Heart right ventricle (tissue), 16 donors: ENCODE results near the gene TMEM238. TPM values are rescaled to one million over a fixed set of nuclear protein-coding genes. Genes with fewer than 3 reads are reported as not detected.

Source experiments
- ATAC-seq, 8 donors: fragments of 200-7000 bp; cut with Tn5 transposase; one replicate each; pipeline ENCODE4 v1.9.1; 2020; ENCODE audit warnings: mild to moderate bottlenecking in 8 of 8, moderate library complexity in 8 of 8, moderate number of reproducible peaks in 1 of 8
- DNase-seq, 2 donors: peaks; one replicate each; pipeline ENCODE4 v3.0.0-alpha.2; 2020
- H3K27ac ChIP-seq, 10 donors: fragments of 200-600 bp; sonication (generic) in 2 of 10; one replicate each; pipeline versions ENCODE4 v1.5.0 to v1.8.0; 2020 to 2022; ENCODE audit warnings: mild to moderate bottlenecking in 3 of 10
- H3K27me3 ChIP-seq, 7 donors: fragments of 200-600 bp; one replicate each; pipeline ENCODE4 v1.8.0; 2021 to 2022; ENCODE audit warnings: mild to moderate bottlenecking in 2 of 7
- H3K36me3 ChIP-seq, 9 donors: fragments of 200-600 bp; sonication (generic) in 1 of 9; one replicate each; pipeline versions ENCODE4 v1.5.0 to v1.8.0; 2020 to 2022; ENCODE audit warnings: mild to moderate bottlenecking in 2 of 9
- H3K4me1 ChIP-seq, 9 donors: fragments of 200-600 bp; sonication (generic) in 1 of 9; one replicate each; pipeline versions ENCODE4 v1.5.0 to v1.8.0; 2020 to 2022; ENCODE audit warnings: mild to moderate bottlenecking in 4 of 9
- H3K4me3 ChIP-seq, 10 donors: fragments of 200-600 bp; sonication (generic) in 2 of 10; one replicate each; pipeline versions ENCODE4 v1.5.0 to v1.8.0; 2020 to 2022; ENCODE audit warnings: mild to moderate bottlenecking in 7 of 10, moderate library complexity in 2 of 10
- H3K9me3 ChIP-seq, 11 donors: fragments of 200-600 bp in 10 of 11; sonication (generic) in 2 of 11; one replicate each; pipeline versions ENCODE4 v1.5.0 to v1.8.0; 2013 to 2022; ENCODE audit warnings: mild to moderate bottlenecking in 2 of 11, control low read depth in 1 of 11, moderate library complexity in 1 of 11
- CTCF ChIP-seq, 9 donors: fragments of 200-600 bp; sonication (generic) in 2 of 9; IDR thresholded peaks; one replicate each; pipeline versions ENCODE4 v1.5.0 to v1.8.0; 2021 to 2022; ENCODE audit warnings: antibody characterized with exemption in 9 of 9, mild to moderate bottlenecking in 5 of 9, moderate library complexity in 1 of 9
- WGBS, 2 donors: extraction: QIAGEN DNeasy Blood & Tissue Kit; methylation state at CpG; one replicate each; pipeline ENCODE4 v1.1.7; 2013; ENCODE audit warnings: inconsistent platforms in 1 of 2; 5-methylcytosine and 5-hydroxymethylcytosine counted together
- intact Hi-C, 10 donors: fragments of 100-400 bp; cut with DNase I; formaldehyde crosslinking; loops; one replicate each; pipeline versions ENCODE4 v1.11.1 to v1.14.2; 2022
- polyA plus RNA-seq, 2 donors: library from polyadenylated mRNA; stranded (reverse); fragments of 200-250 nt; gene quantifications; one replicate each; pipeline ENCODE4 v1.2.3, GENCODE V29; 2013
- total RNA-seq, 10 donors: library from RNA; stranded (reverse); fragmentation: NEBNext Ultra II Directional in 3 of 10; extraction: Animal tissue kit (Norgen Biotek cat#: 25700) in 3 of 10; gene quantifications; one replicate each; pipeline versions ENCODE4 v1.2.1 to v1.2.4, GENCODE V29; 2021 to 2023
- donor health status: Arrhythmogenic right ventricular cardiomyopathy.
- donor health status: ischemic (EF 13 %, LVEDD 7.1; RV severe dilation, severe dysfunction).
- donor health status: healthy with polysubstance abuse.
- donor health status: DM: no; HTN: yes; CAD: no.
- donor health status: DM: no; HTN: no; CAD: no.
- donor health status: ischemic (EF 25% LVEDD 6.9; RV normal size, moderate dysfunction).
- donor health status: ischemic (EF 25% LVEDD 5.7; RV mildly dilated, moderate dysfunction).
- donor health status: healthy.
- donor health status: DM: yes; HTN: yes; CAD: no.
- donor health status: Ischemic cardiomyopathy.
- donor health status: ischemic (EF 35%, LVEDD 5.7; RV mildly dilated, moderate dysfunction).
- donor health status: nonischemic (EF 11% LVEDD 7.7; RV severe dilation, severe dysfunction).
- donor health status: DM: yes; HTN: yes; CAD: no.
- donor health status: PGD.
- donor health status: ischemic (EF 29% LVEDD 5.4; RV normal size, mild dysfunction).
- donor health status: nonischemic (EF 23%, LVEDD 6.1; RV moderate dilation, normal function).

TMEM238 gene
- total and polyA plus RNA-seq, 12 donors: 0.06 to 1.3 (median 0.39) TPM; not detected in 3

GRCh38 chr19:55345818-55346724 lies 38.0 kb downstream of the TMEM238 start:
- TF ChIP-seq CTCF (IDR thresholded peaks at IDR 0.05): no peak
- H3K27me3 ChIP-seq: peaks cover 0 to 12% (median 8%) of the 10 kb centered on the region in 7 donors
- 84 to 86% methylated on average over 43 of the region's 43 CpGs for WGBS, 2 donors
- ATAC-seq (peak in 6 of 8 donors; percentile 7 to 41 (median 23)), DNase-seq (peak in 1 of 2 donors; percentile 61)
- intact Hi-C loops: no loop called here
- H3K27ac ChIP-seq: no peak overlapping the region
- H3K36me3 ChIP-seq: peaks cover 0 to 44% (median 15%) of the 10 kb centered on the region in 9 donors
- H3K4me1 ChIP-seq: peaks cover 0 to 15% (median 6%) of the 10 kb centered on the region in 9 donors
- H3K9me3 ChIP-seq: no peaks in the 10 kb centered on the region
- H3K4me3 ChIP-seq: no peak overlapping the region

GRCh38 chr19:55345101-55345817 lies 38.8 kb downstream of the TMEM238 start:
- Histone ChIP-seq H3K4me1 (peaks cover 3 to 23% (median 14%) of the 10 kb centered on the region in 9 donors), H3K27ac (no peak overlapping the region), H3K27me3 (peaks cover 0 to 5% (median 0%) of the 10 kb centered on the region in 7 donors), H3K36me3 (peaks cover 0 to 44% (median 15%) of the 10 kb centered on the region in 9 donors), H3K4me3 (no peak overlapping the region), H3K9me3 (no peaks in the 10 kb centered on the region)
- intact Hi-C loops: no loop called here
- DNase-seq: no peak
- TF ChIP-seq CTCF (IDR thresholded peaks at IDR 0.05): no peak
- ATAC-seq: peak in 1 of 8 donors; percentile 2
- WGBS, 2 donors: 88 to 90% methylated on average over 22 of the region's 22 CpGs

- peaks cover 0 to 44% (median 15%) of the 10 kb centered on the region in 9 donors for H3K36me3 ChIP-seq
- H3K9me3 ChIP-seq: no peaks in the 10 kb centered on the region
- WGBS, 2 donors: 85 to 90% methylated on average over 9 of the region's 9 CpGs
- ATAC-seq (no peak), DNase-seq (no peak)
- intact Hi-C loops: no loop called here
- H3K4me1 ChIP-seq: peaks cover 4 to 24% (median 16%) of the 10 kb centered on the region in 9 donors
- no peak overlapping the region for H3K4me3 ChIP-seq
- H3K27ac ChIP-seq: no peak overlapping the region
- TF ChIP-seq CTCF (IDR thresholded peaks at IDR 0.05): no peak
- no peaks in the 10 kb centered on the region for H3K27me3 ChIP-seq
These were observed 39.6 kb downstream of the TMEM238 start for GRCh38 chr19:55344444-55344843.
